C4-2B (cell line): ENCODE results near the gene STARD10.

Experiments
- CTCF ChIP-seq: fragments of 450-650 bp; conservative IDR thresholded peaks from 2 replicates; pipeline ENCODE4 v1.5.1; 2017; ENCODE audit warnings: mild to moderate bottlenecking
- ZFX ChIP-seq: fragments of 450-650 bp; IDR thresholded peaks from 2 replicates; pipeline ENCODE4 v1.6.1; 2017

- TF ChIP-seq CTCF (no peak), ZFX (no peak)
These were observed 42.3 kb upstream of the STARD10 start for GRCh38 chr11:72836111-72836510.
